ENCODE measurements around the gene SGIP1. TPM values are rescaled to one million over a fixed set of nuclear protein-coding genes. Genes with fewer than 3 reads are reported as not detected.

Gene SGIP1
- total and polyA plus RNA-seq, 2 experiments from 2014 or later: 3.1 to 20.2 TPM

DNA sequence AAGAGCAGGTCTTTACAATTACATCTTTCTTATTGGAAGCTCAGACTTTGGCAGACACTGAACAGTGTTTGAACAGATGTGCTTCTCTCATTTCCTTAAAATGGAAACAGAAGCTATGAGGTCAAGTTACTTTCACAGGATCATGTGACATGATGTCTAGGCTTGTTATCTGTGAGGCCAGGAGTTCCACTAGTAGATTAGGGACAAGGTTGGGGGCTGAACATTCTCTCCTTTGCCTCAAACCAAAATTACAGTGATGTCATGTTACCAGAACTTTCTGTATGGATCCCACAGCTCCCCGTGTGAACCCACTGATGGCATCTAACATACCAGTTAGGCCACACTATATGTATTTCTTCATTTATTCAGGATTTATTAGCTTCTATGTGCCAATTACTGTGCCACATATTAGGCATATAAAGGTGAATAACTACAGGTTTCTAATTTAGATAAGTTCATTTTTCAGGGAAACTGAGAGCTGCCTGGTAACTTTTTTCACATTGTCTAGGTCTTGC lies 224.3 kb downstream of the SGIP1 start:
- 63% methylated on average over 1 of the region's 1 CpG for WGBS (ENCODE audit: low lambda C conversion rate, missing lambda C conversion rate)

GRCh38 chr1:66760506-66760905 lies 226.6 kb downstream of the SGIP1 start:
- H3K4me2 ChIP-seq: no peak overlapping the region
- 84% methylated on average over 1 of the region's 1 CpG for WGBS (ENCODE audit: low lambda C conversion rate, missing lambda C conversion rate)
- peaks cover 1% of the 10 kb centered on the region for H3K27me3 ChIP-seq
- DNase-seq (ENCODE audit: low spot score): no peak
- no peak for TF ChIP-seq EZH2phosphoT487 (IDR thresholded peaks at IDR 0.05; ENCODE audit: low read depth, severe bottlenecking, unreplicated experiment)
- no peak for TF ChIP-seq EZH2 (IDR thresholded peaks at IDR 0.05; ENCODE audit: borderline replicate concordance)
- TF ChIP-seq CTCF (IDR thresholded peaks at IDR 0.05; ENCODE audit: poor library complexity): no peak
- H3K79me2 ChIP-seq: no peaks in the 10 kb centered on the region
- H3K4me1 ChIP-seq (ENCODE audit: insufficient read depth): no peaks in the 10 kb centered on the region
- no peak overlapping the region for H2AFZ ChIP-seq
- H3K36me3 ChIP-seq (replicated peaks; ENCODE audit: insufficient read depth, low read depth): no peaks in the 10 kb centered on the region
- H4K20me1 ChIP-seq (ENCODE audit: insufficient read depth, poor library complexity, severe bottlenecking): no peaks in the 10 kb centered on the region
- H3K4me3 ChIP-seq: no peak overlapping the region
- H3K27ac ChIP-seq: no peak overlapping the region
- H3K9me3 ChIP-seq (ENCODE audit: low read depth): no peaks in the 10 kb centered on the region
- H3K9me2 ChIP-seq (replicated peaks; ENCODE audit: insufficient read depth): no peaks in the 10 kb centered on the region

More for the DNA sequence above, 224.3 kb downstream of the SGIP1 start:
- no peaks in the 10 kb centered on the region for H3K79me2 ChIP-seq
- peaks cover 2% of the 10 kb centered on the region for H3K27me3 ChIP-seq
- no peaks in the 10 kb centered on the region for H3K9me2 ChIP-seq (replicated peaks; ENCODE audit: insufficient read depth)
- H3K4me1 ChIP-seq (ENCODE audit: insufficient read depth): no peaks in the 10 kb centered on the region
- H3K4me3 ChIP-seq: no peak overlapping the region
- TF ChIP-seq EZH2phosphoT487 (IDR thresholded peaks at IDR 0.05; ENCODE audit: low read depth, severe bottlenecking, unreplicated experiment): no peak
- TF ChIP-seq CTCF (IDR thresholded peaks at IDR 0.05; ENCODE audit: poor library complexity): no peak
- TF ChIP-seq EZH2 (IDR thresholded peaks at IDR 0.05; ENCODE audit: borderline replicate concordance): no peak
- no peak for DNase-seq (ENCODE audit: low spot score)
- H3K36me3 ChIP-seq (replicated peaks; ENCODE audit: insufficient read depth, low read depth): no peaks in the 10 kb centered on the region
- no peak overlapping the region for H3K4me2 ChIP-seq
- H2AFZ ChIP-seq: no peak overlapping the region
- H3K9me3 ChIP-seq (ENCODE audit: low read depth): no peaks in the 10 kb centered on the region
- no peaks in the 10 kb centered on the region for H4K20me1 ChIP-seq (ENCODE audit: insufficient read depth, poor library complexity, severe bottlenecking)
- no peak overlapping the region for H3K27ac ChIP-seq

DNA sequence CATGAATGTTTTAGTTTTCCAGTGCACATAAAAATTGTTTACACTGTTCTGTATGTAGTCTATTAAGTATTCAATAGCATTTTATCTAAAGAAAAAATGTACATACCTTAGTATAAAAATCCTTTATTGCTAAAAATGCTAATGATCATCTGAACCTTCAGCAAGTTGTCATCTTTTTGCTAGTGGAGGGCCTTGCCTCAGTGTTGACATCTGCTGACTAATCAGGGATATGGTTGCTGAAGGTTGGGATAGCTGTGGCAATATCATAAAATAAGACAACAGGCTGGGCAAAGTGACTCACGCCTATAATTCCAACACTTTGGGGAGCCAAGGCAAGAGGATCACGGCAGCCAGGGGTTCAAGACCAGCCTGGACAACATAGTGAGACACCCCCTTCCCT lies 227.3 kb downstream of the SGIP1 start:
- Histone ChIP-seq H3K79me2 (no peaks in the 10 kb centered on the region), H3K4me3 (no peak overlapping the region), H3K4me1 (ENCODE audit: insufficient read depth) (no peaks in the 10 kb centered on the region), H3K36me3 (replicated peaks; ENCODE audit: insufficient read depth, low read depth) (no peaks in the 10 kb centered on the region), H3K27ac (no peak overlapping the region), H3K27me3 (no peaks in the 10 kb centered on the region), H3K4me2 (no peak overlapping the region), H4K20me1 (ENCODE audit: insufficient read depth, poor library complexity, severe bottlenecking) (no peaks in the 10 kb centered on the region), H3K9me3 (ENCODE audit: low read depth) (no peaks in the 10 kb centered on the region), H3K9me2 (replicated peaks; ENCODE audit: insufficient read depth) (no peaks in the 10 kb centered on the region), H2AFZ (no peak overlapping the region)
- TF ChIP-seq EZH2 (IDR thresholded peaks at IDR 0.05; ENCODE audit: borderline replicate concordance): no peak
- TF ChIP-seq EZH2phosphoT487 (IDR thresholded peaks at IDR 0.05; ENCODE audit: low read depth, severe bottlenecking, unreplicated experiment): no peak
- no peak for TF ChIP-seq CTCF (IDR thresholded peaks at IDR 0.05; ENCODE audit: poor library complexity)
- peak; percentile 15 for DNase-seq (ENCODE audit: low spot score)
- 89% methylated on average over 2 of the region's 2 CpGs for WGBS (ENCODE audit: low lambda C conversion rate, missing lambda C conversion rate)

Data from hepatocyte (in vitro differentiated cells).